ENCODE results near the gene CALR3.
"Not testable (repeated sequence)": the region's sequence is repeated elsewhere in the genome, so short reads cannot be mapped to it uniquely, and the experiment has no call there.

CALR3 gene

GRCh38 chr19:16522559-16523377, 26.8 kb upstream of the CALR3 start:
- no peak for DNase-seq

- no peak for DNase-seq
Measured at GRCh38 chr19:16521715-16522289, 25.8 kb upstream of the CALR3 start.

GRCh38 chr19:16520986-16521624, 25.1 kb upstream of the CALR3 start:
- DNase-seq, result no peak

- no peak for DNase-seq
Measured at GRCh38 chr19:16520074-16520973, 24.4 kb upstream of the CALR3 start.

GRCh38 chr19:16519230-16519687, 23.3 kb upstream of the CALR3 start:
- DNase-seq, result no peak

- no peak for DNase-seq
Measured at GRCh38 chr19:16518483-16519229, 22.7 kb upstream of the CALR3 start.

- no peak for DNase-seq
Measured at GRCh38 chr19:16518061-16518460, 22.1 kb upstream of the CALR3 start.

- DNase-seq, result no peak
Measured at GRCh38 chr19:16516923-16517610, 21.1 kb upstream of the CALR3 start.

- DNase-seq, result no peak
Measured at GRCh38 chr19:16516381-16516780, 20.4 kb upstream of the CALR3 start.

GRCh38 chr19:16514383-16515019, 18.5 kb upstream of the CALR3 start:
- no peak for DNase-seq

- DNase-seq, result not testable (repeated sequence)
Measured at GRCh38 chr19:16512611-16513010, 16.6 kb upstream of the CALR3 start.

- no peak for DNase-seq
Measured at GRCh38 chr19:16509141-16510061, 13.4 kb upstream of the CALR3 start.

- no peak for DNase-seq
Measured at GRCh38 chr19:16508546-16508945, 12.6 kb upstream of the CALR3 start.

- DNase-seq, result no peak
Measured at GRCh38 chr19:16506961-16507360, 11.0 kb upstream of the CALR3 start.

GRCh38 chr19:16506161-16506560, 10.2 kb upstream of the CALR3 start:
- not testable (repeated sequence) for DNase-seq

- no peak for DNase-seq
Measured at GRCh38 chr19:16504271-16504670, 8.3 kb upstream of the CALR3 start.

GRCh38 chr19:16497837-16498236, 1.9 kb upstream of the CALR3 start:
- no peak for DNase-seq

- no peak for DNase-seq
Measured at GRCh38 chr19:16497042-16497441, 1.1 kb upstream of the CALR3 start.

- no peak for DNase-seq
Measured at GRCh38 chr19:16496613-16496983, 631 bp upstream of the CALR3 start.

GRCh38 chr19:16486476-16486875, 9.5 kb downstream of the CALR3 start:
- not testable (repeated sequence) for DNase-seq

Measured in activated CD4-positive, alpha-beta T cell treated with anti-CD3 and anti-CD28 coated beads, Interleukin-10, Interleukin-2, amounts not matched to agents 100 ng/mL and 50 ng/mL, durations not matched to agents 16 hours and 8 hours (primary cell).